GM20000 (cell line): Measurements from ENCODE around the gene PPP1R3C.

ENCODE experiments used
- DNase-seq: peaks from one replicate; pipeline ENCODE4 v3.0.0; 2012; ENCODE audit warnings: low spot score
- TF ChIP-seq, protein P1 (sequence below): IDR thresholded peaks from 2 replicates; pipeline ENCODE4 v1.5.1; 2012; ENCODE audit warnings: mild to moderate bottlenecking, control low read depth; ENCODE audit errors: extremely low read depth, missing control alignments

Gene PPP1R3C

DNA sequence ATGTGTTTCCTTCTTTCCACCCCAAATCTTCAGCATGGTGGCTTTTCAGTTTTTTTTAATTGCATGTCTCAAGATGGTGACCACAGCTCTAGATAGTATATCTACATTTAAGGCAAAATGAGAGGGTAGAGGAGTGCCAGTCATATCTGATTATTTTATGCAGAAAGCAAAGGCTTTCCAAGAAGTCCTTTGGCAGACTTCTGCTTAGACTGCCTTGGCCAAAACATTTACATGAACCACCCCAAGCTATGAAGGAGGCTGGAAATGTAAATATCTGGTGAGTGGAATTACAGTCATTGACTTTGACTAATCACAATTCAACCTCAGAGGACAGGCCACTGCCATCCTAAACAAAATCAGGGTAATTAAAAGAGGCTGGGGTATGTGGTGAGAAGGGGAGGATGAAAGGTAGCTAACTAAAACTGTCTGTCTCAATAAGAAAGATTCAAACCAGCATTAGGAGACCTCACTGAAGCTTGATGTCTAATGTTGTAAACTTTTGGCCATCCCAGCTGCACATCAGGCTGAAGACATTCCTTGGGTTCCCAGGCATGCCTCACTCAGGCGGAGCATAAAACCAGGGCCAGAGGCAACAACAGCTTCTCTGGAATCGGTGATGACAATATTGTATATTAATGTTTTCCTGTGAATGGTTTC, 53.4 kb downstream of the PPP1R3C start:
- no peak for DNase-seq
- TF ChIP-seq, protein P1, sequence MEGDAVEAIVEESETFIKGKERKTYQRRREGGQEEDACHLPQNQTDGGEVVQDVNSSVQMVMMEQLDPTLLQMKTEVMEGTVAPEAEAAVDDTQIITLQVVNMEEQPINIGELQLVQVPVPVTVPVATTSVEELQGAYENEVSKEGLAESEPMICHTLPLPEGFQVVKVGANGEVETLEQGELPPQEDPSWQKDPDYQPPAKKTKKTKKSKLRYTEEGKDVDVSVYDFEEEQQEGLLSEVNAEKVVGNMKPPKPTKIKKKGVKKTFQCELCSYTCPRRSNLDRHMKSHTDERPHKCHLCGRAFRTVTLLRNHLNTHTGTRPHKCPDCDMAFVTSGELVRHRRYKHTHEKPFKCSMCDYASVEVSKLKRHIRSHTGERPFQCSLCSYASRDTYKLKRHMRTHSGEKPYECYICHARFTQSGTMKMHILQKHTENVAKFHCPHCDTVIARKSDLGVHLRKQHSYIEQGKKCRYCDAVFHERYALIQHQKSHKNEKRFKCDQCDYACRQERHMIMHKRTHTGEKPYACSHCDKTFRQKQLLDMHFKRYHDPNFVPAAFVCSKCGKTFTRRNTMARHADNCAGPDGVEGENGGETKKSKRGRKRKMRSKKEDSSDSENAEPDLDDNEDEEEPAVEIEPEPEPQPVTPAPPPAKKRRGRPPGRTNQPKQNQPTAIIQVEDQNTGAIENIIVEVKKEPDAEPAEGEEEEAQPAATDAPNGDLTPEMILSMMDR, result no peak
